HG02943 (cell line): ENCODE measurements around the gene VIPR1.
A peak's percentile ranks its signal among the peaks of the same experiment; 100 is the strongest.

Experiments used
- ATAC-seq: cut with Tn5 transposase; IDR thresholded peaks from one replicate; pipeline ENCODE4 v1.9.1; 2021; ENCODE audit warnings: mild to moderate bottlenecking, low read depth, moderate library complexity; ENCODE audit not compliant: unreplicated experiment

VIPR1 gene, protein sequence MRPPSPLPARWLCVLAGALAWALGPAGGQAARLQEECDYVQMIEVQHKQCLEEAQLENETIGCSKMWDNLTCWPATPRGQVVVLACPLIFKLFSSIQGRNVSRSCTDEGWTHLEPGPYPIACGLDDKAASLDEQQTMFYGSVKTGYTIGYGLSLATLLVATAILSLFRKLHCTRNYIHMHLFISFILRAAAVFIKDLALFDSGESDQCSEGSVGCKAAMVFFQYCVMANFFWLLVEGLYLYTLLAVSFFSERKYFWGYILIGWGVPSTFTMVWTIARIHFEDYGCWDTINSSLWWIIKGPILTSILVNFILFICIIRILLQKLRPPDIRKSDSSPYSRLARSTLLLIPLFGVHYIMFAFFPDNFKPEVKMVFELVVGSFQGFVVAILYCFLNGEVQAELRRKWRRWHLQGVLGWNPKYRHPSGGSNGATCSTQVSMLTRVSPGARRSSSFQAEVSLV

DNA sequence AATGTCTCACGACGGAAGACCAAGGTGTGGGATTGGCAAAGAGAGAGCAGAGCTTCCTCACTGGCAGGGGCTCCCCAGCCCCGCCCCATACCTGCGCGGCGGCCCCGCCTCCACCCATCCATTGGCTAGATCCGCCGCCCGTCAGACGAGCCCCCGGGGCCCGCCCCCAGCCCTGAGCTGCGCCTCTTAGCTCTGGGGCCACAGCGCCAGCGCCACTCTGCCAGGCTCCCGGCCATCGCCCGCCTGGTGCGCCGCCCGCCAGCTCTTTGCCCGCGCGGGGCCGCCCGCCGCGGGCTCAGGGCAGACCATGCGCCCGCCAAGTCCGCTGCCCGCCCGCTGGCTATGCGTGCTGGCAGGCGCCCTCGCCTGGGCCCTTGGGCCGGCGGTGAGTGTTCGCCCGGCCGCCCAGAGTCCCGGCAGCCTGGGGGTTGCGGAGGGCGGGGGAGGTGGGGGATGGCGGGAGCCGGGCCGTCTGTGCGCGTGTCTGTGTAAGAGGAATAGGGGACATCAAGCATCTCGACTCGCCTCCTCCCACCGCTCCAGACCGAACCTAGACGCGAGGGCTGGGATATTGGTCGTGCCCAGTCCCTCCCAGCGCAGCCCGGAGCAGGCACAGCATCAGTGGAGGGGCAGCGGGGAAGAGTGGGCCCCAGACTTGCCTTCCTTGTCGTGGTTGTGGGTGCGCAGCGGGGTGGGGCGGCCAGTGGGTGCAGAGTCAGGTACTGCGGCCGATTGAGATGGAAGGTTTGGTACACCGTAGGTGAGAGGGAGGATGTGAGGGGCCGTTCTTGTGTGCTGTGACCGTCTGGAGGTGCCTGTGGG, at the start of gene VIPR1:
TSS of gene VIPR1 (plus strand) at position 215 of the 822 bp plus-strand sequence. CDS start at position 308, 93 bp downstream.
- peak; percentile 88 for ATAC-seq

DNA sequence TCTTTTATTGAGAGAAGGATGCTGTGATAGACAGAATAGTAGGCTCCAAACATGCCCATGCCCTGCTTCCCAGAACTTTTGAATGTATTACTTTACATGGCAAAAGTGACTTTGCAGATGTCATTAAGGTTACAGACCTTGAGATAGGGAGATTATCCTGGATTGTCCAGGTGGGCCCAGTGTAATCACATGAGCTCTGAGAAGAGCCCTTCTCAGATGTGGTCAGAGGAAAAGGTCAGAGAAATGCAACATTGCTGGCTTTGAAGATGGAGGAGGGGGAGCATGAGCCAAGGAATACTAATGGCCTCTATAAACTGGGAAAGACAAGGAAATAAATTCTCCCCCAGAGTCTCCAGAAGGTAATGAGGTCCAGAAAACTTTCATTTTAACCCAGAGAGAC, 46.2 kb upstream of the VIPR1 start:
- ATAC-seq, result no peak

DNA sequence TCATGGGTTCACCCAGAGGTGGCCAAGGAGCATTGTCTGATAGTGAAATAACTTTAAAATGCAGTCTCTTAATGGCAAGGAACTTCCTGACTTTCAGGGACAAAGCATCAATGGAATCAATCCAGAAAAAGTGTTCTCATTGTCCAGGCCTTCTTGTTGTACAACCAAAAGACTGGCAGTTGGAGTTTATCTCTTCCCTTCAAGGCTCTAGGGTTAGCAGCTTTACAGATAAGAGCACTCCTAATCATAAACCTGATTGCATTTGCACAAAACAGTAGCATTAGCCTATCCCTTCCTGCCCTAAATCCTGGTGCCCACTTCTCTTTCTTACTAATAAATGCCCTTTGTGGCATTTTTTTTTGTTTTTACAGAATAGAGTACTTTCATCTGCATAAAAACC, 43.3 kb upstream of the VIPR1 start:
- ATAC-seq, result no peak

DNA sequence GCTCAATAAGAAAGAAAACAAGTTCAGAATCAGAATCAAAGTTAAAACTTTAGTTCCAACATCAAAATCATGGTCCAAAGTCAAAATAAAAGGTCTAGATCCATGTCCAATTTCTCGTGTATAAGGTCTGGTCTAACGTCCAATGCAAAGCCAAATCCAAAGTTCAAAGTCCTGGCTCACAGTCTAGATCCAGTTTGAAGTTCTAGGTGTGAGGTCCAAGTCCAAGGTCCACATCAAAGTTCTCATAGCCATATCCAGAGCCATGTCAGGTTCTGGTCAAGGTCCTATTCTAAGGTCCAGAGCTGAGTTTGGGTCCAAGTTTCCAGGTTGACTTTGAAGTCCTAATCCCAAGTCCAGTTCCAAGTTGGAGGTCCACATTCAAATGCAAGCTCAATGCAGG, 40.7 kb upstream of the VIPR1 start:
- no peak for ATAC-seq

DNA sequence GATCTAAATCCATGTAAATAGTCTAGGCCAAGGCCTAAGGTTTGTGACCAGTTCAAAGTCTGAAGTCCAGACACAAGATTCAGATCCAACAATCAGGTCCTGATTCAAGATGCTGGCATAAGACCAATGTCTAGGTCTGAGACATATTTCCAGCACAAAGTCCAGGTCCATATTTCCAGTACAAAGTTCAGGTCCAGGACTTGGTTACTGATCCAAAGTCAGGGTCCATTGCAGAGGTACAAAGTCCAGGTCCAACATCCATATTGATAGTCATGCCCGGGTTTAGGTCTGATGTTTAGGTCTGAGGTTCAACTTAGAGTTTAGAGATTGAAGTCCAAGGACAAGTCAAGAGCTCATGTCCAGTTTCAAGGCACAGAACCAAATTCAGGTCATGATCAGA, 39.4 kb upstream of the VIPR1 start:
- ATAC-seq, result no peak

DNA sequence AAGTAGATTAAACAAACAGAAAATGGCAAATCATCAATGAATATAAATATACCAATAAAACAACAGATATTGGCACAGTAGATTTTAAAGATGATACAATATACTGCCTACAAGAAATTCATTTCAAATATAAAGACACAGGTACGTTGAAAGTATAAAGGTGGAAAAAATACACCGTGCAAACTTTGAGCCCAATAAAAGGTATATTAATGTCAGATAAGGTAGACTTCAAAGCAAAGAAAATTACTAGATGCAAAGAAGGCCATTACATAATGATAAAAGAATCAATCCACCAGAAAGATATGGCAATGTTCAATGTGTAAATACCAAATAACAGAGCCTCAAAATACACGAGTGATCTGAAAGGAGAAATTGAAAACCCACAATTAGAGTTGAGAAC, 34.3 kb upstream of the VIPR1 start:
- no peak for ATAC-seq

DNA sequence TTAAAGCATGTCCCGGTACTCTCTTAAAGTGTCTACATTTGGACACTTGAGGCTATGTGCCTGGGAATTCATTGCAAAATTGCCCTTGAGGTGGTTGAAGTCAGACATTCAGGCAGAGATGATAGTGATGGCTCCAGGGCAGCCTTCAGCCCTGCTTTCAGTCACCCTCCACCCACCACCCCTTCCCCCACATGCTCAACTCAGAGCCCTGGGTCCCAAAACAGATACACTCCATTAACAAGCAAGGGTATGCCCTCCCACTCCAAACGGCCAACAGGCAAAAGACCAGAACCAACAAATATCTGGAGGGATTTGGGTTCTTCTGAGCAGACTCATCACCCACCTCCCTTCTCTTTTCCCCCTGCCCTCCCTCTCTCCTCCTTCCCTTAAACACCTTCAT, 29.9 kb upstream of the VIPR1 start:
- ATAC-seq, result no peak

DNA sequence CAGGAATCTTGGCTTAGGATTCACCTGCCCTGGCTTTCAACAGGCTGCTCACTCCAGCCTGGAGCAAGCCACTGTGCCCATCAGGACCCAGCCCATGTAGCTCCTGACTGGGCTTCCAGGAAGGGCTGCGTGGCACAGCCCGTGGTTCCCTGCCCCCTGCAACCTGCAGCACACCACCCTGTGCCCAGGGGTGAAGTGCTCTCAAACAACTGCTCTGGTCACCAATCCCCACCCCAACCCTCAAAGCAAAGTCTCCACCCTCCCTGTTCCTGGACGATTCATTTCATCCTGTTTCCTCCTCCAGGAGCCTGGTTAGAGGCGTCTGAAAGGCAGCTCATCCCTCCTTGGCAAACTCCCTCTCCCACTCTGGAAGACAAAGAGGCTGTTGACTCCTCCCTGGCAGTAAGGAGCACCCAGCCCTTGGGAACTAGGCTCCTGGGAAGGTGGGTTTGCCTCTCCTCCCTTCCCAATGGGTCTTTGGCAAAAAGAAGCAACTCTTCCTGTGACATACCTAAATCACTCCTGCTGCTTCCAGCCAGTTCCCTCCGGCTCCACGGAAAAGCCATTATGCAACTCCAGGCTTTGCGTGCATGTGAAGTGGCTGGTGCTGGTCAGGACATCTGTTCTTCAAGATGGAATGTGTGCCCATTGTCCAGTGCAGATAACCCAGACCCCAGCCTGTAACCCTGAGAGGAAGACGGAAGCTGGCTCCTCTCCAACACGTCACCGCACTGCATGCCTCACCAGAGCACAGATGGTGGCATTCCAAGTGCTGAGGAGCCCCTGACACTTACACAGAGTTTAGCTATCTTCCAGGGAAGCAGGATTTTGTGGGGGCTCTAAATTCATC, 29.1 kb upstream of the VIPR1 start:
- ATAC-seq, result no peak

DNA sequence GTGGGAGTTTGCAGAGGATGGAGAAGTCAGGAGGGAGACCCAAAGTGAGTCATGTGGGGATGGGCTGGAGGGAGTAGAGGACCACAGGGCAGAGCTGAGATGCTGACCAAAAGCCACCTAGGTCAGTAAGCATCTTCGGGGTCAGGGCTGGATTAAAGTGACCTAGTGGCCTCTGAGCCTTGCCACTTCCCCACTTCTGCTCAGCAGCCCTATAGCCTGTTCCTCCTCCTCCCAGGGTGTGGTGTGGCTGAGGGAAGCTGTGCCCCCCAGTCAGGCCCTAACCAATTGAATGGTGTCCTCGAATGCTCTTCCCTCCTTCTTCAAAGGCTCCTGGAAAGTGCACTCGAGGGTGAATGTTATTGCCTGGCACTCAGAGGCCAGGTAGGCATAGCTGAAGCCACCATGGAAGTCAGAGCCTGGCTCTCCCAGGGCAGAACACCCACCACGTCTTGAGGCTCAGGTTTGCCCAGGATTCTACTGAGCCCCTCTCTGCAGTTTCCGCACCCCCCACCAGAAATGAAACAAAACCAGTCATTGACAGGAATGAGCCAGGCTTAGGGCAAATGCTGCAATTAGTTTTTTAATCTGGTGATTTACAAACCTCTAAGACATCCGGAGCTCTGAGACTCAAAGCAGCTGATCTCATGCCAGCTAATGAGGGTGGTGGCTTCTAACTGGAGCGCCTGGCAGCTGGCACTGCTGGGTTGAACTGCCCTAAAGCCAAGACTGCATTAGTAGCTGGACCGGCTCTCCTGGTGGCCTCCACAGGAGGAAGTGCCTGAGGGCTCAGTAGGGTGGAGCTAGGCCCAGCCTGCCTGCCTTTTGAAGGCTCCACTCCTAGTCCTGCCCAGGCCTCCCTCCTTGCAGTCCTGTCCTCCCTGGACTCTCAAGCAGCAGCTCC, 26.0 kb upstream of the VIPR1 start:
- no peak for ATAC-seq

DNA sequence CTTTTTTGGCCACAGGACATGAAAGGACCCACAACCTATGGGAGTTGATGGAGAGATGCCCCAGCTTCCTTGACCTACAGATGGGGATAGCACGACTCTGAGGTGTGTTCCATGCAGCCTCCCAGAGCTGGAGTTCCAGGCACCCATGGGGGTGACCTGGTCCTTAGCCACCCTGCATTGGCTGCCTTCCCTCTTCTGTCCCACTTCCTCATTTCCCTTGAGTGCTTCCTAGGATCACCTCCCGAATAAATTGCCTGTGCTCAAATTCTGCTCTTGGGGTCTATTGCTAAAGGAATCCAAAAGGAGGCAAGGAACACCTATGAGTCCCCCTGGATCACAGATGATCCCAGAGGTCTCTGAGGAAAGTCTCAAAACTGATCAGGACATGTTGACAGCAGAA, 24.7 kb upstream of the VIPR1 start:
- no peak for ATAC-seq

DNA sequence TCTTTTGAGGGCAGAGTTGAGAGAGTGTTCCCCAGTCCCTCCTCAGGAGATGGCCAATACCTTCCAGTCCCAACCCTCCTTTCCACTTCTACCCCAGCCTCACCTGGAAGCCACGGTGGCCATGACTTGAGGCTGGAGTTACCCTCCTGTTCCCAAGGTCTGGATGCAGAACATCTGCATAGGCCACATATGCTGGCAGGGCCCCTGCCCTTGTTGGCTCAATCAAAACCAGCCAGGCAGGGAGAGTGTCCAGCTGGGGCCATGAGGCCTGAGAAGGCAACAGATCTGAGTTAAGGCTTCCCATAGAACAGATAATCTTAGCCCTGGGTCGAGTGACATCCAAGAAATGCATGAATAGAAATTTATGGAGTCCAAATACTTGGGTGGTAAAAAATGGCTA, 23.6 kb upstream of the VIPR1 start:
- ATAC-seq, result no peak

DNA sequence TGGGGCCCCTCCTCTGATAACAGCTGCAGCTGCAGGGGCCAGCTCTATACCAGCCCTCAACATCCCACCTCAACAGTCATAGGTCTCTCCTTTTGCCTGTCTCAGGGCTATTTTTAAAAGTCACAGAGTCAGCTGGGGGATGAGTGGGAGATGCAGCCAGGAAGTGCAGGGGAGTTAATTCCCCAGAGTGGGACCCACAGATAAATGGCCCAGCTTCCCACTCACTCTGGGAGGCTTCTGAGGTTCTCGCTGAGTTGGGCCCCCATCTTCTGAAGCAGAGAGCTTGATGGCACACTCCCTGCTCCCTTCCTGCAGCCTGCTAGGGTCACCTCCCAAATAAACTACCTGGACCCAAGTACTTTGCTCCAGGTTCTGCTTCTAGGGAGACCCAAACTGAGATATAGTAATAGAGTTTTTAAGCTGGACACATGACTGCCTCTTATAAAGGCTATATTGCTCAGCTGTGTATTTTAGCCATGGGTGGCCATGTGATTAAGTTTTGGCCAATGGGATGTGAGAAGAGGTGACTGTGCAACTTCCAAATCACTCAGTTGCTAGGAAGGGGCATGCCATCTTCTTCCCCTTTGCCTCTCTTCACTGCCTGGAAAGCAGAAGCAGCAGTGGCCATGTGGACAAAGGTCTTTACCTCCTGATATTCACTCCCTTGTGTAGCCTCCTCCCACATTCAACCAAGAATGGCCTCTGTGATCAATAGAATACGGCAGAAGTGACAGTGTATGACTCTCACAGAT, 15.5 kb upstream of the VIPR1 start:
- no peak for ATAC-seq

DNA sequence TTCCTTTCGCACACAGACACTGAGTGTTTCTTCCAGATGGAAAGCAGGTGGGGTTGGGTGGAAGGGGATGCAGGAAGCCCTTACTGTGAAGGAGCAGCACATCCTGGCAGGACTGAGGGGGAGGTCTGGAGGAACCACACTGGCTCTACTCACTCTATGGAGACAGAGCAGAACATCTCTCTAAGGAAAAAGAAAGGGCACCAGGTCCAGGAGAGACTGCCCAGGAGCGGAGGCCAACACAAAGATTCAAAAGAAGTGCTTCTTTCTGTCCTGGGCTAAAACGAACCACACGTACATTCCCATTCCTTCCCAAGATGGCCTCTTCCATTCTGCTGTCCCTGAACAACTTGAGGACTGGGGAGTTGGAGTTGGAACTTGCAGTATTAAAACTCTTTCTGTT, 13.8 kb upstream of the VIPR1 start:
- no peak for ATAC-seq

DNA sequence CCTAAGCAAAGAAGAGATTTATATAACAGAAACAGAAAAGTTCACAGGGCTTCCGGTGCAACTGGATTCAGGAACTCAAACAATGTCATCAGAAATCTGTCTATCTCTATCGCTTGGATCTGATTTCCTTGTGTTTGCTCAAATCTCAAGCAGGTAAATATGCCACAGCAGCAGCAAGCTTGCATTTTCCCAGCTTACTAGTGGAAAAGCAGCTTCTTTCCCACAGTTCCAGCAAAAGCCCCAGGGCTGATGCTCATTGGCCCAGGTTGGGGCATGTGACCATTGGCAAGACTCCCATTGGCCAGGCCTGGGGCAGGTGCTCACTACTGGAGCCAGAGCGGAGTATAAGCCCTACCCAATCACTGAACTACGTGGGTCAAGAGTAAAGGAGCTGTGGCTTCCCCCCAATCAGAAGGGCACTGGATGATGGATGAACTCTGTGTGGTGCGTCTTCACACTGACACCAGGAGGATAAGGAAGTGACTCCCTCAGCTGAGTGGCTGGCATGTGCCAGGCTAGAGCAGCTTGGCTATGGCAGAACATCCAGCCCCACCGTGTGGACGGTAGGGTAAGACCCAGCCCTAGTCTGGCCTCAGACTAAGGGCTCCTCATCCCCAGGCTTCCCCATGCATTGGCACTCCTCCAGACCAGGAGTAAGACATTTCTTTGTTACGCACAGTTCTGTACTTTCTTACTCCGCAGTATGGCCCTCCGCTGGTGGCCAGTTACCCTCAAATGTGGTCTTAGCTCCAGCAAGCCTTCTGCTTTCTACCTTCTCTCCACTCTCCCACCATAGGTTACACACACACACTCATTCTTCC, 13.1 kb upstream of the VIPR1 start:
- no peak for ATAC-seq

DNA sequence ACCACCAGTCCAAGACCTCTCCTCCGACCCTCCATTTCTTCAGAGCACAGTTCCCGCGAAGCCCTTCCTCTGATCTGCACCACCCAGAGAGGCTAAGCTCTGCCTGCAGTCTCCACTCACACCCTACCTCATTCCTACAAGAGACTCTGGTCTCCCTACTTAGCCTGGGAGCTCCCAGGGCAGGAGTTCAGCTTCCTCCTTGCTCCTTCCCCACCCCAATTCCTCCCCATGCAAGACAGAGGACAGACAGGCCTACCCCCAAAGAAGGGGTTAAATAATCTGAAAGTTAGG, 12.6 kb upstream of the VIPR1 start:
- ATAC-seq, result peak; percentile 11

DNA sequence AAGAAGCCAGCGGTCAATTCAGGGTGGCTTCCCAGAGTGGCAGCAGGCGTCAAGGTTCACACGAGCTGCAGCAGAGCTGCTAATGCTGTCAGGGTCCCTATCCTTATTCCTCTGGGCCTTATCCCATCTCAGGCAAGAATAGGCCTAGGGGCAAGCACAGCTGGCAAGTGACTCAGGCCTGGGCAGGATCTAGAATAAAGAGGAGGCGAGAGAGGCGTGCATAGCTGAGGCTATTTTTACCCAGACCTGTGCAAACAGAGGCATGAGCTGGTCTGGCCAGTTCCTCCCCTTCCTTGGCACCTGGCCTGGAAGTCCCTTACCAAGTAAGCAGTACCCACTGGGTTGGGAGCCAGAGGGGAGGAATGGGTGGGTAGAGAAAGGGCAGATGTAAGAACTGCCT, 12.2 kb upstream of the VIPR1 start:
- peak; percentile 99 for ATAC-seq

DNA sequence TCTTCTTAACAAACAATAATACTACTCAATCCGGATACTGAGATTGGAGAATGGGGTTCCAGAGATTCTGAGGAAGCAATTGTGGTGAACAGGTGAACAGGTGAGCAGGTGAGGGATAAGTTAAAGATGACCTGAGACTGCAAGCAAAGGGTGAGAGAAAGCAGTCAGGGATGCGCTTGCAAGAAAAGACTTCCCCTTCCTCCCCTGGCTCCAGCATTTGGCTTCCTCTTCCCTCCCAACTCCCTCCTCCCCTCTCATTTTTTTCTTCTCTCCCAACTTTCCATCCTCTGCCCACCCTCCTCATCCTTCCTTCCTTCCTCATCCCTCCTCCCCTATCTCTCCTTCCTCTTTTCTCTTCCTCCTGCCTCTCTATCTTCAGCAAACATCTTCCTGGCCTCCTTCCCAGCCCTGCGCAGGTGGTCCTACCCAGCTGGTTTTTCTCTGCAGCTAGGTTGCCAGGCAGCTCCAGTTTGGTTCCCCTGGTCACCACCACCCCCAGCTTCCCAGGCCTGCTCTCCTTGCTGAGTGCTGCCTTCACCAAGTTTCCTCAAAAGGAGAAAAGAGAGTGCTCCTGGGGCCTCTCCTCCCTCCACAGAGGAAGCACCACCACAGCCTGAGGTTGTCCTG, 10.4 kb upstream of the VIPR1 start:
- no peak for ATAC-seq

DNA sequence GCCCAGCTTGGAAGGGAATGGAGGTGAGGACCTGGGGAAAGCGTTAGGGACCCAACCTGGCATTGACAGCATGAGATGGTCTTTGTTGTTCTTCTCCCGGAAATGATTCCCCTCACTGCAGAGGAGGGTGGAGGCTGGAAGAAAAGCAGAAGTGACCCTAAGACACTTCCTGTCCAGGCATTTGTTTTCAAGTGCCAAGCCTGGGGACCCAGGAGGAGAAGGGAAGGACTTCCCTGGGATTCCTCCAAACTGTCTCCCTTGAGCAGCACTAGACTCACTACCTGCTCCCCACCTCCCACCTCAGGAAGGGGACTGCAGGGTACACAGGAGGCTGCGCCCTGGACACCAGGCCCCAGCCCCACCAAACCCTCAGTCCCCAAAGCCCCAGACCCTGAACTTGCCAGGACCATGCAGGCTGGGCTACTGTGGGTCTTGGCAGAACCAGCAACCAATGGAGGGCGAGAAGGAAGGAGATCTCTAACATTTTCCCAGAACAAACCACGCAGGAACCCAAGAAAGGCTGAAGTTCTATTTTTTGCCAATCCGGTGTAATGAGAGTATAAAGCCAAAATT, 9.8 kb upstream of the VIPR1 start:
- no peak for ATAC-seq
